Panc1 (cell line): Measurements from ENCODE around the gene APP. TPM values are rescaled to one million over a fixed set of nuclear protein-coding genes. Genes with fewer than 3 reads are reported as not detected.

ENCODE experiments used
- ATAC-seq: fragments of 200-7000 bp; cut with Tn5 transposase; 2 replicates; pipeline ENCODE4 v1.9.1; 2020; ENCODE audit warnings: mild to moderate bottlenecking, moderate library complexity
- BruUV-seq: library from RNA; stranded (reverse); fragments of 400-500 nt; replicated peaks from 2 replicates; lab custom pipeline; 2021; lab: Mats Ljungman, UMichigan
- CTCF ChIA-PET: fragments of 300-600 bp; sonication (Branson Sonifier 250); formaldehyde crosslinking; loops from one replicate; lab custom pipeline; 2022; ENCODE audit warnings: antibody characterized with exemption; lab: Charles Lee
- POLR2A ChIA-PET: fragments of 300-600 bp; sonication (Branson Sonifier 250); formaldehyde crosslinking; loops from one replicate; lab custom pipeline; 2022; ENCODE audit warnings: antibody characterized with exemption; lab: Charles Lee
- DNase-seq: peaks from one replicate; pipeline ENCODE4 v3.0.0-alpha.2; 2010; ENCODE audit warnings: low read depth, low spot score
- H3K27ac ChIP-seq: 2 replicates; pipeline ENCODE4 v1.5.1; 2011; ENCODE audit warnings: mild to moderate bottlenecking, low read length, inconsistent platforms
- H3K27me3 ChIP-seq: fragments of 200-500 bp; sonication (Bioruptor generic); 2 replicates; pipeline ENCODE4 v1.6.0; 2014; ENCODE audit warnings: low read length, inconsistent platforms; ENCODE audit not compliant: control insufficient read depth, insufficient read depth
- H3K36me3 ChIP-seq: fragments of 200-500 bp; sonication (Bioruptor generic); 2 replicates; pipeline ENCODE4 v1.5.1; 2014; ENCODE audit warnings: inconsistent platforms, mild to moderate bottlenecking, low read length, moderate library complexity; ENCODE audit not compliant: control insufficient read depth, insufficient read depth
- H3K4me1 ChIP-seq: 2 replicates; pipeline ENCODE4 v1.5.1; 2011; ENCODE audit warnings: inconsistent platforms, mild to moderate bottlenecking, low read length, moderate library complexity; ENCODE audit not compliant: control insufficient read depth, insufficient read depth
- H3K4me3 ChIP-seq, 2 experiments: 2 replicates each; pipeline ENCODE4 v1.5.1; 2011 to 2012; ENCODE audit warnings: low read depth in 2 of 2, low read length in 2 of 2, mild to moderate bottlenecking in 2 of 2, inconsistent platforms in 1 of 2, moderate library complexity in 1 of 2
- H3K9me3 ChIP-seq: fragments of 200-500 bp; sonication (Bioruptor generic); 2 replicates; pipeline ENCODE4 v1.5.1; 2014; ENCODE audit warnings: low read depth, mild to moderate bottlenecking, inconsistent platforms, low read length, moderate library complexity; ENCODE audit not compliant: control insufficient read depth, insufficient read depth
- POLR2AphosphoS5 ChIP-seq: IDR thresholded peaks from 2 replicates; pipeline ENCODE4 v1.6.1; 2012; ENCODE audit warnings: mild to moderate bottlenecking, low read depth, low read length, moderate library complexity
- SIN3A ChIP-seq: IDR thresholded peaks from 2 replicates; pipeline ENCODE4 v1.6.1; 2012; ENCODE audit warnings: low read depth, mild to moderate bottlenecking, low read length, moderate library complexity, borderline replicate concordance; ENCODE audit not compliant: insufficient read depth
- TCF7L2 ChIP-seq: IDR thresholded peaks from 2 replicates; pipeline ENCODE4 v1.6.1; 2011; ENCODE audit warnings: mild to moderate bottlenecking, low read depth, low read length, inconsistent platforms
- in situ Hi-C: cut with HindIII; loops from 2 replicates; pipeline ENCODE4 v1.10.0; 2016; ENCODE audit warnings: low sequenced_read_pairs, low pct_unique_long_range_greater_than_20kb
- intact Hi-C: fragments of 100-400 bp; cut with micrococcal nuclease; formaldehyde crosslinking; loops from one replicate; pipeline ENCODE4 v1.10.0; 2022; ENCODE audit not compliant: unreplicated experiment
- total RNA-seq: library from RNA; stranded (reverse); gene quantifications from one replicate; pipeline ENCODE4 v1.2.1, GENCODE V29; 2021; ENCODE audit not compliant: unreplicated experiment
- TF ChIP-seq, protein P1 (sequence below), 2 experiments: IDR thresholded peaks; 2 replicates each; pipeline ENCODE4 v1.6.1; 2011 to 2012; ENCODE audit warnings: low read depth in 2 of 2, control low read depth in 1 of 2, low read length in 1 of 2, mild to moderate bottlenecking in 1 of 2, moderate library complexity in 1 of 2; ENCODE audit not compliant: insufficient read depth in 1 of 2
- TF ChIP-seq, protein P2 (sequence below): fragments of 450-650 bp; IDR thresholded peaks from 2 replicates; pipeline ENCODE4 v1.5.1; 2017; ENCODE audit warnings: mild to moderate bottlenecking

The APP gene
- total RNA-seq, 1 experiment from 2014 or later = 542 TPM

DNA sequence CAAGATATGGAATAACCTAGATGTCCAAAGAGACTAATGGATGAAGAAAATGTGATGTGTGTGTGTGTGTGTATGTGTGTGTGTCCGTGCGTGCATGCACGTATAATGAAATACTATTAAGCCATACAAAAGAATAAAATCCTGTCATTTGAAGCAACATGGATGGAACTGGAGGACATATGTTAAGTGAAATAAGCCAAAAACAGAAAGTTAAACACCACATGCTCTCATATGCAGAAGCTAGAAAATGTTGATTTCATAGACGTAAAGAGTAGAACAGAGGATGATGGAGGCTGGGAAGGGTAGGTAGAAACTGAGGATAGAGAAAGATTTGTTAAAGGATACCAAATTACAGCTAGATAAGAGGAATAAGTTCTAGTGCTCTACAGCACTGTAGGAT, 133.7 kb downstream of the APP start:
- ATAC-seq (no peak), DNase-seq (no peak)
- no peak overlapping the region for H3K27ac ChIP-seq
- no peak overlapping the region for H3K4me3 ChIP-seq
- no peaks in the 10 kb centered on the region for H3K36me3 ChIP-seq
- BruUV-seq = no TSS peak
- TF ChIP-seq TCF7L2 = no peak
- TF ChIP-seq, protein P1, sequence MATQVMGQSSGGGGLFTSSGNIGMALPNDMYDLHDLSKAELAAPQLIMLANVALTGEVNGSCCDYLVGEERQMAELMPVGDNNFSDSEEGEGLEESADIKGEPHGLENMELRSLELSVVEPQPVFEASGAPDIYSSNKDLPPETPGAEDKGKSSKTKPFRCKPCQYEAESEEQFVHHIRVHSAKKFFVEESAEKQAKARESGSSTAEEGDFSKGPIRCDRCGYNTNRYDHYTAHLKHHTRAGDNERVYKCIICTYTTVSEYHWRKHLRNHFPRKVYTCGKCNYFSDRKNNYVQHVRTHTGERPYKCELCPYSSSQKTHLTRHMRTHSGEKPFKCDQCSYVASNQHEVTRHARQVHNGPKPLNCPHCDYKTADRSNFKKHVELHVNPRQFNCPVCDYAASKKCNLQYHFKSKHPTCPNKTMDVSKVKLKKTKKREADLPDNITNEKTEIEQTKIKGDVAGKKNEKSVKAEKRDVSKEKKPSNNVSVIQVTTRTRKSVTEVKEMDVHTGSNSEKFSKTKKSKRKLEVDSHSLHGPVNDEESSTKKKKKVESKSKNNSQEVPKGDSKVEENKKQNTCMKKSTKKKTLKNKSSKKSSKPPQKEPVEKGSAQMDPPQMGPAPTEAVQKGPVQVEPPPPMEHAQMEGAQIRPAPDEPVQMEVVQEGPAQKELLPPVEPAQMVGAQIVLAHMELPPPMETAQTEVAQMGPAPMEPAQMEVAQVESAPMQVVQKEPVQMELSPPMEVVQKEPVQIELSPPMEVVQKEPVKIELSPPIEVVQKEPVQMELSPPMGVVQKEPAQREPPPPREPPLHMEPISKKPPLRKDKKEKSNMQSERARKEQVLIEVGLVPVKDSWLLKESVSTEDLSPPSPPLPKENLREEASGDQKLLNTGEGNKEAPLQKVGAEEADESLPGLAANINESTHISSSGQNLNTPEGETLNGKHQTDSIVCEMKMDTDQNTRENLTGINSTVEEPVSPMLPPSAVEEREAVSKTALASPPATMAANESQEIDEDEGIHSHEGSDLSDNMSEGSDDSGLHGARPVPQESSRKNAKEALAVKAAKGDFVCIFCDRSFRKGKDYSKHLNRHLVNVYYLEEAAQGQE (IDR thresholded peaks at IDR 0.05; ENCODE audit: insufficient read depth in 1 of 2, low read depth in 2 of 2, low read length in 1 of 2) = no peak
- no peak for TF ChIP-seq SIN3A
- TF ChIP-seq, protein P2, sequence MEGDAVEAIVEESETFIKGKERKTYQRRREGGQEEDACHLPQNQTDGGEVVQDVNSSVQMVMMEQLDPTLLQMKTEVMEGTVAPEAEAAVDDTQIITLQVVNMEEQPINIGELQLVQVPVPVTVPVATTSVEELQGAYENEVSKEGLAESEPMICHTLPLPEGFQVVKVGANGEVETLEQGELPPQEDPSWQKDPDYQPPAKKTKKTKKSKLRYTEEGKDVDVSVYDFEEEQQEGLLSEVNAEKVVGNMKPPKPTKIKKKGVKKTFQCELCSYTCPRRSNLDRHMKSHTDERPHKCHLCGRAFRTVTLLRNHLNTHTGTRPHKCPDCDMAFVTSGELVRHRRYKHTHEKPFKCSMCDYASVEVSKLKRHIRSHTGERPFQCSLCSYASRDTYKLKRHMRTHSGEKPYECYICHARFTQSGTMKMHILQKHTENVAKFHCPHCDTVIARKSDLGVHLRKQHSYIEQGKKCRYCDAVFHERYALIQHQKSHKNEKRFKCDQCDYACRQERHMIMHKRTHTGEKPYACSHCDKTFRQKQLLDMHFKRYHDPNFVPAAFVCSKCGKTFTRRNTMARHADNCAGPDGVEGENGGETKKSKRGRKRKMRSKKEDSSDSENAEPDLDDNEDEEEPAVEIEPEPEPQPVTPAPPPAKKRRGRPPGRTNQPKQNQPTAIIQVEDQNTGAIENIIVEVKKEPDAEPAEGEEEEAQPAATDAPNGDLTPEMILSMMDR = no peak
- TF ChIP-seq POLR2AphosphoS5 = no peak
- H3K27me3 ChIP-seq = no peaks in the 10 kb centered on the region
- ChIA-PET CTCF (no interaction called here), POLR2A (no interaction called here)
- no peaks in the 10 kb centered on the region; the same call in 1 of the 2 replicates for H3K4me1 ChIP-seq
- no peaks in the 10 kb centered on the region for H3K9me3 ChIP-seq
- intact Hi-C loops (no loop called here), in situ Hi-C loops (no loop called here)

DNA sequence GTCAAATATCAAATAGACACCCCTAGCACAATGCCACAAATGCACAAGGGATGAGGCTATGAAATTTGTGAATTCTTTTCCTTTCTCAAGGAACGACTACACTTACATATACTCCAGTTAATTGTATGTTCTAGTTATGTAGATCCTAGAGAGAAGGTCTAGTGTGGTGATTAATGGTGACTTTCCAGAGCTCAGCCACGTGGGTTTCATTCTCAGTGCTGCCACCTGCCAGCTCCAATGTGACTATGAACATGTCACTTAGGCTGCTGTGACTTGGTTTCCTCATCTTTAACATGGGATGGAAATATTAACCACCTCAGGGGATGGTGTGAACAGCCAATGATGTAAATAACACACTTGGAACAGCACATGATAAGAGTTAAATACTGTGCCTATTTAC, 138.3 kb downstream of the APP start:
- Histone ChIP-seq H3K4me3 (no peak overlapping the region), H3K9me3 (no peaks in the 10 kb centered on the region), H3K27me3 (no peaks in the 10 kb centered on the region), H3K27ac (no peak overlapping the region), H3K36me3 (no peaks in the 10 kb centered on the region), H3K4me1 (no peaks in the 10 kb centered on the region; the same call in none of the 2 replicates)
- ATAC-seq (no peak), DNase-seq (no peak)
- no TSS peak for BruUV-seq
- in situ Hi-C loops (no loop called here), intact Hi-C loops (no loop called here)
- ChIA-PET POLR2A (no interaction called here), CTCF (no interaction called here)
- TF ChIP-seq, protein P2 = peak; percentile 19; the same call in 1 of the 2 replicates
- no peak for TF ChIP-seq POLR2AphosphoS5
